CD8-positive, alpha-beta memory T cell (primary cell): ENCODE measurements around the gene PPP1R15B. TPM values are rescaled to one million over a fixed set of nuclear protein-coding genes. Genes with fewer than 3 reads are reported as not detected.
A peak's percentile ranks its signal among the peaks of the same experiment; 100 is the strongest.

Source experiments
- CTCF ChIA-PET: fragments of 350-600 bp; sonication (Branson Sonifier 250); formaldehyde crosslinking; loops from one replicate; lab custom pipeline; 2021; ENCODE audit warnings: antibody characterized with exemption; lab: Charles Lee
- POLR2A ChIA-PET: fragments of 350-600 bp; sonication (Branson Sonifier 250); formaldehyde crosslinking; loops from one replicate; lab custom pipeline; 2021; ENCODE audit warnings: antibody characterized with exemption; lab: Charles Lee
- DNase-seq, 5 donors: peaks; one replicate each; pipeline versions ENCODE4 v3.0.0 to v3.0.0-alpha.2; 2020 to 2022; ENCODE audit warnings: mixed read lengths in 1 of 5
- H3K27ac ChIP-seq: one replicate; pipeline ENCODE4 v1.7.0; 2013; ENCODE audit warnings: low read depth, mild to moderate bottlenecking, low read length, moderate library complexity
- H3K27me3 ChIP-seq: 2 replicates; pipeline ENCODE4 v1.7.0; 2013; ENCODE audit warnings: low read length, mild to moderate bottlenecking; ENCODE audit not compliant: insufficient read depth, poor library complexity, severe bottlenecking
- H3K36me3 ChIP-seq: 2 replicates; pipeline ENCODE4 v1.7.0; 2013; ENCODE audit warnings: mild to moderate bottlenecking, low read length, moderate library complexity; ENCODE audit not compliant: insufficient read depth
- H3K4me1 ChIP-seq: 2 replicates; pipeline ENCODE4 v1.7.0; 2013; ENCODE audit warnings: mild to moderate bottlenecking, low read length, moderate library complexity; ENCODE audit not compliant: insufficient read depth
- H3K4me3 ChIP-seq: 2 replicates; pipeline ENCODE4 v1.7.0; 2013; ENCODE audit warnings: mild to moderate bottlenecking, low read length
- H3K9me3 ChIP-seq: 2 replicates; pipeline ENCODE4 v1.7.0; 2013; ENCODE audit warnings: mild to moderate bottlenecking, low read length
- H3K27ac Mint-ChIP-seq, 8 donors: one replicate each; pipeline ENCODE4 v1.8.0; 2020 to 2021; ENCODE audit warnings: mixed read lengths in 8 of 8, mild to moderate bottlenecking in 6 of 8, inconsistent platforms in 3 of 8, moderate library complexity in 3 of 8
- H3K27me3 Mint-ChIP-seq, 2 donors: one replicate each; pipeline ENCODE4 v1.8.0; 2020 to 2021; ENCODE audit warnings: mixed read lengths in 2 of 2, mild to moderate bottlenecking in 1 of 2, moderate library complexity in 1 of 2
- H3K36me3 Mint-ChIP-seq, 3 donors: one replicate each; pipeline ENCODE4 v1.8.0; 2020 to 2021; ENCODE audit warnings: mixed read lengths in 3 of 3, inconsistent platforms in 1 of 3, mild to moderate bottlenecking in 1 of 3
- H3K4me1 Mint-ChIP-seq, 3 donors: one replicate each; pipeline ENCODE4 v1.8.0; 2020 to 2021; ENCODE audit warnings: mixed read lengths in 3 of 3, inconsistent platforms in 1 of 3, mild to moderate bottlenecking in 1 of 3
- H3K4me3 Mint-ChIP-seq, 7 donors: one replicate each; pipeline ENCODE4 v1.8.0; 2020 to 2021; ENCODE audit warnings: mixed read lengths in 7 of 7, mild to moderate bottlenecking in 6 of 7, moderate library complexity in 4 of 7, inconsistent platforms in 2 of 7
- H3K9me3 Mint-ChIP-seq, 5 donors: one replicate each; pipeline ENCODE4 v1.8.0; 2020 to 2022; ENCODE audit warnings: mixed read lengths in 5 of 5, mild to moderate bottlenecking in 3 of 5, moderate library complexity in 2 of 5, inconsistent platforms in 1 of 5
- polyA plus RNA-seq: library from polyadenylated mRNA; unstranded; fragments of 300-500 nt; fragmentation: Illumina TruSeq; gene quantifications from one replicate; pipeline ENCODE4 v1.2.3, GENCODE V29; 2021
- total RNA-seq, 2 experiments: library from RNA; stranded (reverse); gene quantifications; one replicate each; pipeline ENCODE4 v1.2.3, GENCODE V29; 2021

The PPP1R15B gene
- total and polyA plus RNA-seq, 3 experiments from 2014 or later: 22.3 to 82.7 (median 80.4) TPM

GRCh38 chr1:204417074-204417997 is 5.7 kb upstream of the PPP1R15B start:
- Histone ChIP-seq H3K27me3 (no peaks in the 10 kb centered on the region), H3K4me1 (peaks cover 2% of the 10 kb centered on the region), H3K36me3 (no peaks in the 10 kb centered on the region), H3K27ac (peak overlapping the region; percentile 25), H3K4me3 (no peak overlapping the region), H3K9me3 (no peaks in the 10 kb centered on the region)
- ChIA-PET CTCF (interaction anchor here (0.6 to 2.2 kb wide), 5 partner anchors 14 to 62 kb away, joined by 3 to 9 read pairs (median 5); no protein-coding TSS in a partner anchor), POLR2A (no interaction called here)
- H3K27ac Mint-ChIP-seq: peak overlapping the region in 5 of 8 donors; percentile 3 to 90 (median 43)
- peaks cover 0 to 6% (median 3%) of the 10 kb centered on the region in 3 donors for H3K36me3 Mint-ChIP-seq
- no peaks in the 10 kb centered on the region for H3K9me3 Mint-ChIP-seq
- H3K27me3 Mint-ChIP-seq: no peaks in the 10 kb centered on the region
- DNase-seq: no peak
- H3K4me3 Mint-ChIP-seq: no peak overlapping the region
- H3K4me1 Mint-ChIP-seq: peaks cover 12 to 31% (median 25%) of the 10 kb centered on the region in 3 donors

GRCh38 chr1:204416589-204417073 is 5.0 kb upstream of the PPP1R15B start:
- Mint-ChIP-seq H3K27ac (peak overlapping the region in 2 of 8 donors; percentile 73 to 79), H3K4me3 (no peak overlapping the region), H3K27me3 (peaks cover 0 to 4% of the 10 kb centered on the region in 2 donors), H3K4me1 (peaks cover 15 to 36% (median 29%) of the 10 kb centered on the region in 3 donors), H3K9me3 (no peaks in the 10 kb centered on the region), H3K36me3 (peaks cover 0 to 9% (median 3%) of the 10 kb centered on the region in 3 donors)
- Histone ChIP-seq H3K9me3 (no peaks in the 10 kb centered on the region), H3K4me1 (peaks cover 5% of the 10 kb centered on the region), H3K27ac (peak overlapping the region; percentile 25), H3K4me3 (no peak overlapping the region), H3K36me3 (no peaks in the 10 kb centered on the region), H3K27me3 (no peaks in the 10 kb centered on the region)
- DNase-seq: no peak
- POLR2A ChIA-PET: no interaction called here
- CTCF ChIA-PET: interaction anchor here (2.2 kb wide), 1 partner anchor 18 kb away, joined by 9 read pairs; no protein-coding TSS in a partner anchor

- Histone ChIP-seq H3K9me3 (no peaks in the 10 kb centered on the region), H3K36me3 (no peaks in the 10 kb centered on the region), H3K4me1 (peaks cover 5% of the 10 kb centered on the region), H3K27ac (no peak overlapping the region), H3K4me3 (no peak overlapping the region), H3K27me3 (no peaks in the 10 kb centered on the region)
- peaks cover 15 to 33% (median 29%) of the 10 kb centered on the region in 3 donors for H3K4me1 Mint-ChIP-seq
- no peak for DNase-seq
- H3K27me3 Mint-ChIP-seq: peaks cover 0 to 4% of the 10 kb centered on the region in 2 donors
- H3K9me3 Mint-ChIP-seq: no peaks in the 10 kb centered on the region
- H3K36me3 Mint-ChIP-seq: peaks cover 0 to 15% (median 3%) of the 10 kb centered on the region in 3 donors
- CTCF ChIA-PET: interaction anchor here (0.7 to 3.3 kb wide), 5 partner anchors 13 to 261 kb away, joined by 3 to 12 read pairs (median 4); no protein-coding TSS in a partner anchor
- H3K4me3 Mint-ChIP-seq: no peak overlapping the region
- POLR2A ChIA-PET: no interaction called here
- peak overlapping the region in 1 of 8 donors; percentile 6 for H3K27ac Mint-ChIP-seq
These were observed 3.7 kb upstream of the PPP1R15B start for GRCh38 chr1:204415351-204415750.

GRCh38 chr1:204414016-204414415 is 2.4 kb upstream of the PPP1R15B start:
- Mint-ChIP-seq H3K9me3 (no peaks in the 10 kb centered on the region), H3K4me3 (peak overlapping the region in 1 of 7 donors; percentile 16), H3K36me3 (peaks cover 0 to 28% (median 0%) of the 10 kb centered on the region in 3 donors), H3K4me1 (peaks cover 18 to 25% (median 23%) of the 10 kb centered on the region in 3 donors), H3K27me3 (peaks cover 0 to 4% of the 10 kb centered on the region in 2 donors), H3K27ac (peak overlapping the region in 6 of 8 donors; percentile 68 to 100 (median 90))
- no peaks in the 10 kb centered on the region for H3K27me3 ChIP-seq
- no peak overlapping the region for H3K4me3 ChIP-seq
- H3K9me3 ChIP-seq: no peaks in the 10 kb centered on the region
- ChIA-PET POLR2A (no interaction called here), CTCF (interaction anchor here (0.8 to 3.3 kb wide), 6 partner anchors 16 to 89 kb away, joined by 3 to 12 read pairs (median 4); no protein-coding TSS in a partner anchor)
- H3K27ac ChIP-seq: no peak overlapping the region
- peaks cover 10% of the 10 kb centered on the region for H3K36me3 ChIP-seq
- peaks cover 5% of the 10 kb centered on the region for H3K4me1 ChIP-seq
- DNase-seq: no peak

- DNase-seq: no peak
- Histone ChIP-seq H3K36me3 (peaks cover 15% of the 10 kb centered on the region), H3K27ac (no peak overlapping the region), H3K9me3 (no peaks in the 10 kb centered on the region), H3K4me1 (peaks cover 5% of the 10 kb centered on the region), H3K4me3 (no peak overlapping the region), H3K27me3 (no peaks in the 10 kb centered on the region)
- H3K4me1 Mint-ChIP-seq: peaks cover 17 to 20% (median 19%) of the 10 kb centered on the region in 3 donors
- peak overlapping the region; percentile 39 to 81 (median 74) for H3K4me3 Mint-ChIP-seq
- H3K9me3 Mint-ChIP-seq: no peaks in the 10 kb centered on the region
- H3K27ac Mint-ChIP-seq: peak overlapping the region; percentile 79 to 100 (median 93)
- ChIA-PET CTCF (interaction anchor here (1.1 to 3.3 kb wide), 3 partner anchors 15 to 93 kb away, joined by 3 to 12 read pairs (median 4); no protein-coding TSS in a partner anchor), POLR2A (no interaction called here)
- H3K36me3 Mint-ChIP-seq: peaks cover 0 to 36% (median 3%) of the 10 kb centered on the region in 3 donors
- H3K27me3 Mint-ChIP-seq: peaks cover 0 to 4% of the 10 kb centered on the region in 2 donors
These were observed 1.5 kb upstream of the PPP1R15B start for GRCh38 chr1:204413170-204413535.

GRCh38 chr1:204410688-204411450 is 748 bp downstream of the PPP1R15B start:
- H3K27ac Mint-ChIP-seq: peak overlapping the region; percentile 98 to 100 (median 100)
- ChIA-PET CTCF (interaction anchor here (1.0 to 4.9 kb wide), 4 partner anchors 12 to 550 kb away, joined by 3 to 42 read pairs (median 5); partner anchors contain the start of gene MDM4), POLR2A (interaction anchor here (0.5 to 1.9 kb wide), 5 partner anchors 12 to 112 kb away, joined by 3 to 8 read pairs (median 5); partner anchors contain the start of gene MDM4)
- H3K9me3 Mint-ChIP-seq: no peaks in the 10 kb centered on the region
- H3K4me1 Mint-ChIP-seq: peaks cover 21 to 27% (median 23%) of the 10 kb centered on the region in 3 donors
- H3K4me3 Mint-ChIP-seq: peak overlapping the region; percentile 93 to 100 (median 99)
- Histone ChIP-seq H3K4me1 (peaks cover 12% of the 10 kb centered on the region), H3K27me3 (no peaks in the 10 kb centered on the region), H3K9me3 (no peaks in the 10 kb centered on the region), H3K36me3 (peaks cover 18% of the 10 kb centered on the region), H3K27ac (peak overlapping the region; percentile 100), H3K4me3 (peak overlapping the region; percentile 99)
- peaks cover 0 to 4% of the 10 kb centered on the region in 2 donors for H3K27me3 Mint-ChIP-seq
- H3K36me3 Mint-ChIP-seq: peaks cover 0 to 52% (median 7%) of the 10 kb centered on the region in 3 donors
- DNase-seq: peak in 3 of 5 donors; percentile 17 to 36 (median 35)
